ENCODE measurements around the gene NOS2.

DNA sequence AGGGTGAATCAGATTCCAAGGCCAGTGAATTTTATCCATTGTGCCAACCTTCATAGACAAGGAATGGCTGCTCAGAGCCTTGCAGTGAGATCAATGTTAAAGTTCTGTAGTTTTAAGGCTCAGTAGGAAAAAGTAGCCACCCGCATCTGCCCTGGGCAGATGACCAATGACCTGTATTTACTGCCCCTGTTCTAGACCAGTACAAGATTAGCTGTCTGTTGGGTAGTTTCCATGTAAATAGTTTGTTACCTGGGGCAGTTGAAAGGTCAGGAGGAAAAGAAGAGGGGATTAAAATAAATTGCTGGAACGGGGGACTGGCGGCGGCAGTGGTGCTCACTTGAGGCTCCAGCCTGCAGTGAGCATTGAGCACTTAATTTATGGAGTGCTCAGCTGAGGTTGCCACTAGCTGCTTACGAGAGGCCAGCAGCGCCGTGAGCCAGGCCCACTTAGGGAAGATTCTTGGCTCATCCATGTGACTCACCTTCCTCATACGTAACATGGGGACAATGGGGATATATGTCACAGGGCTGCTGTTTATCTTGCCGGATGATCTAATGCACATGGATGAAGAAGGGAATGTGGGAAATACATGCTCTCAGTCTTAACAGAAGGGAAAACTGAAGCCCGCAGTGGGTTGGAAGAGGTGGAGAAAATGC, 10.7 kb upstream of the NOS2 start:
- TF ChIP-seq POLR2AphosphoS5 (IDR thresholded peaks at IDR 0.05; ENCODE audit: low read depth, low read length) (no peak), TAF1 (IDR thresholded peaks at IDR 0.05; ENCODE audit: borderline replicate concordance, insufficient read depth, low read length) (no peak), SIN3A (IDR thresholded peaks at IDR 0.05; ENCODE audit: borderline replicate concordance, insufficient read depth, low read length) (no peak), FOXP2 (optimal IDR thresholded peaks at IDR 0.05; ENCODE audit: borderline replicate concordance, extremely low read depth, extremely low read length, insufficient read depth) (no peak)
- TF ChIP-seq, protein P1, sequence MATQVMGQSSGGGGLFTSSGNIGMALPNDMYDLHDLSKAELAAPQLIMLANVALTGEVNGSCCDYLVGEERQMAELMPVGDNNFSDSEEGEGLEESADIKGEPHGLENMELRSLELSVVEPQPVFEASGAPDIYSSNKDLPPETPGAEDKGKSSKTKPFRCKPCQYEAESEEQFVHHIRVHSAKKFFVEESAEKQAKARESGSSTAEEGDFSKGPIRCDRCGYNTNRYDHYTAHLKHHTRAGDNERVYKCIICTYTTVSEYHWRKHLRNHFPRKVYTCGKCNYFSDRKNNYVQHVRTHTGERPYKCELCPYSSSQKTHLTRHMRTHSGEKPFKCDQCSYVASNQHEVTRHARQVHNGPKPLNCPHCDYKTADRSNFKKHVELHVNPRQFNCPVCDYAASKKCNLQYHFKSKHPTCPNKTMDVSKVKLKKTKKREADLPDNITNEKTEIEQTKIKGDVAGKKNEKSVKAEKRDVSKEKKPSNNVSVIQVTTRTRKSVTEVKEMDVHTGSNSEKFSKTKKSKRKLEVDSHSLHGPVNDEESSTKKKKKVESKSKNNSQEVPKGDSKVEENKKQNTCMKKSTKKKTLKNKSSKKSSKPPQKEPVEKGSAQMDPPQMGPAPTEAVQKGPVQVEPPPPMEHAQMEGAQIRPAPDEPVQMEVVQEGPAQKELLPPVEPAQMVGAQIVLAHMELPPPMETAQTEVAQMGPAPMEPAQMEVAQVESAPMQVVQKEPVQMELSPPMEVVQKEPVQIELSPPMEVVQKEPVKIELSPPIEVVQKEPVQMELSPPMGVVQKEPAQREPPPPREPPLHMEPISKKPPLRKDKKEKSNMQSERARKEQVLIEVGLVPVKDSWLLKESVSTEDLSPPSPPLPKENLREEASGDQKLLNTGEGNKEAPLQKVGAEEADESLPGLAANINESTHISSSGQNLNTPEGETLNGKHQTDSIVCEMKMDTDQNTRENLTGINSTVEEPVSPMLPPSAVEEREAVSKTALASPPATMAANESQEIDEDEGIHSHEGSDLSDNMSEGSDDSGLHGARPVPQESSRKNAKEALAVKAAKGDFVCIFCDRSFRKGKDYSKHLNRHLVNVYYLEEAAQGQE (IDR thresholded peaks at IDR 0.05; ENCODE audit: insufficient read depth in 1 of 2, low read depth in 2 of 2, low read length in 2 of 2) = no peak
